Uterus (tissue), 4 donors: ENCODE data around the gene BDNF. TPM values are rescaled to one million over a fixed set of nuclear protein-coding genes. Genes with fewer than 3 reads are reported as not detected.

Experiments used
- DNase-seq, 2 donors: peaks; one replicate each; pipeline ENCODE4 v3.0.0-alpha.2; 2019 to 2020
- H3K27ac ChIP-seq, 2 donors: fragments of 200-600 bp; sonication (generic); 1 replicate in 1 of 2; 2 replicates in 1 of 2; pipeline ENCODE4 v1.5.1; 2016 to 2018
- H3K27me3 ChIP-seq, 2 donors: fragments of 200-600 bp; sonication (generic); one replicate each; pipeline ENCODE4 v1.5.1; 2018 to 2019; ENCODE audit warnings: control low read depth in 1 of 2
- H3K36me3 ChIP-seq, 2 donors: fragments of 200-600 bp; sonication (generic); one replicate each; pipeline ENCODE4 v1.5.1; 2019; ENCODE audit warnings: control low read depth in 1 of 2
- H3K4me1 ChIP-seq, 2 donors: fragments of 200-600 bp; sonication (generic); one replicate each; pipeline ENCODE4 v1.5.1; 2018 to 2019; ENCODE audit warnings: control low read depth in 1 of 2
- H3K4me3 ChIP-seq, 2 donors: fragments of 200-600 bp; sonication (generic); 1 replicate in 1 of 2; 2 replicates in 1 of 2; pipeline ENCODE4 v1.5.1; 2018 to 2019; ENCODE audit warnings: mild to moderate bottlenecking in 1 of 2
- H3K9me3 ChIP-seq, 2 donors: fragments of 200-600 bp; sonication (generic); one replicate each; pipeline ENCODE4 v1.5.1; 2019; ENCODE audit warnings: control low read depth in 1 of 2
- POLR2A ChIP-seq, 2 donors: fragments of 450-650 bp; IDR thresholded peaks; one replicate each; pipeline ENCODE4 v1.6.1; 2016; ENCODE audit warnings: antibody characterized with exemption in 2 of 2, mild to moderate bottlenecking in 1 of 2, moderate library complexity in 1 of 2
- intact Hi-C: fragments of 100-400 bp; cut with DNase I; formaldehyde crosslinking; loops from one replicate; pipeline ENCODE4 v1.15.1; 2023; ENCODE audit warnings: low total_unique reads
- total RNA-seq, 4 donors: library from RNA; depleted of rRNA in 3 of 4; stranded (reverse); fragments of >200 nt in 3 of 4; gene quantifications; one replicate each; pipeline versions ENCODE4 v1.1.0 to v1.2.4, GENCODE V29; 2014 to 2023
- TF ChIP-seq, protein P1 (sequence below), 4 experiments: fragments of 200-600 bp in 2 of 4; fragments of 450-650 bp in 2 of 4; sonication (generic) in 2 of 4; IDR thresholded peaks; one replicate each; pipeline ENCODE4 v1.5.1; 2016 to 2019; ENCODE audit warnings: antibody characterized with exemption in 4 of 4, mild to moderate bottlenecking in 2 of 4, moderate library complexity in 1 of 4
- donor health status: DM: yes; HTN: yes; CAD: no.

BDNF gene
- total RNA-seq, 4 donors from 2014 or later = 0.83 TPM; not detected in 3

DNA sequence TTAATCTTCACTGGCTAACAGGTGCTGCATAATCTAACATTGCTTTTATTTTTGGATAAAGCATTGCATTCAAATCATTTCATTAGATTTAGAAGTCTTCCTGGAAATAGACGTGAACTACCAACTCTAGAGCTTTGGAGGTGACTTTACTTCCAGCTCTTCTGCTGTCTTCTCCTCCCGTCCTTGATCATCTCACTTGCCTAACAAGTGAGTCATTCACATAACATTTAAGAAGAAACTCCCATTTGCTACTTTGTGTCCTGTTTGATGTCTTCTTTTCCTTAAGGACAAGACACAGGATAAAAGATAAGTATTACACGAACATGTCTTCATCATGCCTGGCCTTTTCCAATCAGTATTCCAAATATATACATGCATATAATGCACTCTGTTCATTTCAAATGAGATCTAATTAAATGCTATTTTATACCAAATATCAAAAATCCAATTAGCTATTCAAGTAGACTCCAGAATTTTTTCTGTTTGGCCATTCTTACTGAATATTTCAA lies 88.3 kb downstream of the BDNF start:
- Histone ChIP-seq H3K4me1 (no peaks in the 10 kb centered on the region), H3K27ac (no peak overlapping the region), H3K4me3 (no peak overlapping the region), H3K9me3 (no peaks in the 10 kb centered on the region), H3K27me3 (no peaks in the 10 kb centered on the region), H3K36me3 (no peaks in the 10 kb centered on the region)
- DNase-seq = no peak
- TF ChIP-seq POLR2A (IDR thresholded peaks at IDR 0.05) = no peak
- TF ChIP-seq, protein P1, sequence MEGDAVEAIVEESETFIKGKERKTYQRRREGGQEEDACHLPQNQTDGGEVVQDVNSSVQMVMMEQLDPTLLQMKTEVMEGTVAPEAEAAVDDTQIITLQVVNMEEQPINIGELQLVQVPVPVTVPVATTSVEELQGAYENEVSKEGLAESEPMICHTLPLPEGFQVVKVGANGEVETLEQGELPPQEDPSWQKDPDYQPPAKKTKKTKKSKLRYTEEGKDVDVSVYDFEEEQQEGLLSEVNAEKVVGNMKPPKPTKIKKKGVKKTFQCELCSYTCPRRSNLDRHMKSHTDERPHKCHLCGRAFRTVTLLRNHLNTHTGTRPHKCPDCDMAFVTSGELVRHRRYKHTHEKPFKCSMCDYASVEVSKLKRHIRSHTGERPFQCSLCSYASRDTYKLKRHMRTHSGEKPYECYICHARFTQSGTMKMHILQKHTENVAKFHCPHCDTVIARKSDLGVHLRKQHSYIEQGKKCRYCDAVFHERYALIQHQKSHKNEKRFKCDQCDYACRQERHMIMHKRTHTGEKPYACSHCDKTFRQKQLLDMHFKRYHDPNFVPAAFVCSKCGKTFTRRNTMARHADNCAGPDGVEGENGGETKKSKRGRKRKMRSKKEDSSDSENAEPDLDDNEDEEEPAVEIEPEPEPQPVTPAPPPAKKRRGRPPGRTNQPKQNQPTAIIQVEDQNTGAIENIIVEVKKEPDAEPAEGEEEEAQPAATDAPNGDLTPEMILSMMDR (IDR thresholded peaks at IDR 0.05) = no peak
- intact Hi-C loops = no loop called here

DNA sequence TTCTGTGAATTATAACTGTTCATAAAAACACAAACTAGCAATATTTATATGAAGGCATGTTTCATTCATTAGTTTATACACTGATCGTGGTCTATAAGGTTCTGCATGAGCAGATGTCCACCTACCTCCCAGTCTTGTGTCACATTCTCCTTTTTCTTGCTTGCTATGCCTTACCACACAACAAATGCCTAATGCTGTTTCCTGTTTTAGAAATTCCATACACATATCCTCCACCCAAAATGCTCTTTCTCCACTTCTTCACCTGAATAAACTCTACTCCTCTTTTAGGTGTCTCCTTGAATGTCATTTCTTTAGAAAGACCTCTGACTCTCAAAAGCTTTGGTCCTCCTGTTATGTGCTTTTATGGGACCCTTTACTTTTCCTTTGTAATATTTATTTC lies 88.9 kb downstream of the BDNF start:
- DNase-seq = no peak
- intact Hi-C loops = no loop called here
- Histone ChIP-seq H3K4me1 (no peaks in the 10 kb centered on the region), H3K4me3 (no peak overlapping the region), H3K27ac (no peak overlapping the region), H3K9me3 (no peaks in the 10 kb centered on the region), H3K36me3 (no peaks in the 10 kb centered on the region), H3K27me3 (no peaks in the 10 kb centered on the region)
- TF ChIP-seq, protein P1 (IDR thresholded peaks at IDR 0.05) = no peak
- no peak for TF ChIP-seq POLR2A (IDR thresholded peaks at IDR 0.05)

DNA sequence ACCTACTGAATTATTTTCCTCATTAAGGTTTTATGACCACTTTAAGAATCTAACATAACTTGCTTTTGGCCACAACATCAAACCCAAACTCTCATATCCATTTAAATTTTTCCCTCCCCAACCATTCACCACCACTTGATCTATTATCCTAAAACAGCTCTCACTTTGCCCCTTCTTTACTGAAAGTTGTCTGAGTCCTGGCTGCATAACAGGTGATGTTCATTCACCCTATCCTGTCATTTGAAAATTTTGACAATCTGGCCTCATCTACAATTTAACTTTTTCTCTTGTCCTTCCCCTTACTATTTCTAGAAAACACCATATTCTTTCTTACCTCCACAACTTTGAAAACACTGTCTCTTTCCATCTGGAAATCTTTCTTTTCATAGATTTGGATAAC lies 89.3 kb downstream of the BDNF start:
- H3K36me3 ChIP-seq = no peaks in the 10 kb centered on the region
- H3K9me3 ChIP-seq = no peaks in the 10 kb centered on the region
- no peaks in the 10 kb centered on the region for H3K27me3 ChIP-seq
- H3K4me1 ChIP-seq = no peaks in the 10 kb centered on the region
- TF ChIP-seq, protein P1 (IDR thresholded peaks at IDR 0.05) = no peak
- TF ChIP-seq POLR2A (IDR thresholded peaks at IDR 0.05) = no peak
- intact Hi-C loops = no loop called here
- H3K4me3 ChIP-seq = no peak overlapping the region
- no peak for DNase-seq
- no peak overlapping the region for H3K27ac ChIP-seq

DNA sequence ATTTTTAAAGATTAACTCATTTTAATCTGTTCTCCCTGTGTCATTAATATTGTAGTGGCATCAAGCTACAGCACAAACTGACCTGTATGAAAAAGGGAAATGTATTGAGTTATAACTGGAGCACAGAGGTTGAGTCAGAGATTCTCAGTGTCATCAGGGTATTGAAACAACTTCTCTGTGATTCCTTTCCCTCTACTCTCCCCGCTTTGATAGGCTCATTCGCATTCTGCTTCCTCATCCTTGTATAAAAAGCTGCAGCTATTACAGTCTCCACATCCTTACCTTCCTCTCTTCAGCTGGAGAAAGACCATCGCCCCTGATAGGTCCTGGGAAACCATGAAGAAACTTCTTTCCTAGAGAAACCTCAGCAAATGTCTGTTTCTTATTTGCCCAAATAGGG lies 90.0 kb downstream of the BDNF start:
- Histone ChIP-seq H3K4me1 (no peaks in the 10 kb centered on the region), H3K9me3 (no peaks in the 10 kb centered on the region), H3K36me3 (no peaks in the 10 kb centered on the region), H3K27ac (no peak overlapping the region), H3K4me3 (no peak overlapping the region), H3K27me3 (no peaks in the 10 kb centered on the region)
- intact Hi-C loops = no loop called here
- TF ChIP-seq, protein P1 (IDR thresholded peaks at IDR 0.05) = no peak
- no peak for TF ChIP-seq POLR2A (IDR thresholded peaks at IDR 0.05)
- no peak for DNase-seq

DNA sequence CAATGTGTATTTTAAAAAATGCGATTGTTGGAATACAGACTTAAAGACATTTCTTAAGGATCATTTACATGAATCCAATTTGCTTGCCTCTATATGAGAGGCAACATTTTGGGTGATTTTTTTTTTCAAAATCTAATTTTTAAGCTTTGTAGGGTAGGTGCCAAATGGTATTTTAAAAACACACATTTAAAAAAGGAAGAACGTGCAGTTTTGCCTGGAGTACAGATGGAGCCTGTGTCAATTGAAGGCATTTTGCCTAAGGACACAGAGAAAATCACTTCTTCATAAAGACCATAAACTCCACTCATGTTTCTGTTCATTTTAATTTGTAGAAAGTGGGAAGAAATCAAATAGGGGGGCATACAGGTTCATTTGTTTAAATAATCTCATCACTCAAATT lies 91.3 kb downstream of the BDNF start:
- H3K27ac ChIP-seq = no peak overlapping the region
- no peaks in the 10 kb centered on the region for H3K36me3 ChIP-seq
- TF ChIP-seq, protein P1 (IDR thresholded peaks at IDR 0.05) = no peak
- no peak for TF ChIP-seq POLR2A (IDR thresholded peaks at IDR 0.05)
- DNase-seq = no peak
- intact Hi-C loops = no loop called here
- no peaks in the 10 kb centered on the region for H3K27me3 ChIP-seq
- H3K9me3 ChIP-seq = no peaks in the 10 kb centered on the region
- no peak overlapping the region for H3K4me3 ChIP-seq
- no peaks in the 10 kb centered on the region for H3K4me1 ChIP-seq
